HL-60 (cell line): ENCODE data around the gene PRDM10.

ENCODE experiments used
- CTCF ChIP-seq: IDR thresholded peaks from one replicate; pipeline ENCODE4 v1.5.1; 2011; ENCODE audit warnings: low read length, control low read depth, inconsistent platforms; ENCODE audit not compliant: insufficient read depth
- SPI1 ChIP-seq: IDR thresholded peaks from 2 replicates; pipeline ENCODE4 v1.6.1; 2012; ENCODE audit warnings: low read depth, mild to moderate bottlenecking, borderline replicate concordance
- TF ChIP-seq, protein P1 (sequence below): IDR thresholded peaks from 2 replicates; pipeline ENCODE4 v1.6.1; 2012; ENCODE audit warnings: low read depth; ENCODE audit not compliant: insufficient replicate concordance

GRCh38 chr11:130006929-130007328, 4.3 kb upstream of the PRDM10 start:
- TF ChIP-seq CTCF (no peak), SPI1 (no peak)
- TF ChIP-seq, protein P1, sequence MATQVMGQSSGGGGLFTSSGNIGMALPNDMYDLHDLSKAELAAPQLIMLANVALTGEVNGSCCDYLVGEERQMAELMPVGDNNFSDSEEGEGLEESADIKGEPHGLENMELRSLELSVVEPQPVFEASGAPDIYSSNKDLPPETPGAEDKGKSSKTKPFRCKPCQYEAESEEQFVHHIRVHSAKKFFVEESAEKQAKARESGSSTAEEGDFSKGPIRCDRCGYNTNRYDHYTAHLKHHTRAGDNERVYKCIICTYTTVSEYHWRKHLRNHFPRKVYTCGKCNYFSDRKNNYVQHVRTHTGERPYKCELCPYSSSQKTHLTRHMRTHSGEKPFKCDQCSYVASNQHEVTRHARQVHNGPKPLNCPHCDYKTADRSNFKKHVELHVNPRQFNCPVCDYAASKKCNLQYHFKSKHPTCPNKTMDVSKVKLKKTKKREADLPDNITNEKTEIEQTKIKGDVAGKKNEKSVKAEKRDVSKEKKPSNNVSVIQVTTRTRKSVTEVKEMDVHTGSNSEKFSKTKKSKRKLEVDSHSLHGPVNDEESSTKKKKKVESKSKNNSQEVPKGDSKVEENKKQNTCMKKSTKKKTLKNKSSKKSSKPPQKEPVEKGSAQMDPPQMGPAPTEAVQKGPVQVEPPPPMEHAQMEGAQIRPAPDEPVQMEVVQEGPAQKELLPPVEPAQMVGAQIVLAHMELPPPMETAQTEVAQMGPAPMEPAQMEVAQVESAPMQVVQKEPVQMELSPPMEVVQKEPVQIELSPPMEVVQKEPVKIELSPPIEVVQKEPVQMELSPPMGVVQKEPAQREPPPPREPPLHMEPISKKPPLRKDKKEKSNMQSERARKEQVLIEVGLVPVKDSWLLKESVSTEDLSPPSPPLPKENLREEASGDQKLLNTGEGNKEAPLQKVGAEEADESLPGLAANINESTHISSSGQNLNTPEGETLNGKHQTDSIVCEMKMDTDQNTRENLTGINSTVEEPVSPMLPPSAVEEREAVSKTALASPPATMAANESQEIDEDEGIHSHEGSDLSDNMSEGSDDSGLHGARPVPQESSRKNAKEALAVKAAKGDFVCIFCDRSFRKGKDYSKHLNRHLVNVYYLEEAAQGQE: no peak
